ENCODE results near the gene RNF220. TPM values are rescaled to one million over a fixed set of nuclear protein-coding genes. Genes with fewer than 3 reads are reported as not detected.

RNF220 gene
- total RNA-seq, 2 donors from 2014 or later = 53.3 to 62.0 TPM

- Histone ChIP-seq H3K9me3 (no peaks in the 10 kb centered on the region), H3K9ac (ENCODE audit: low read depth in 2 of 2, low read length in 2 of 2) (no peak overlapping the region), H3K27me3 (no peaks in the 10 kb centered on the region), H3K4me3 (no peak overlapping the region), H3K36me3 (no peaks in the 10 kb centered on the region), H3K4me1 (no peaks in the 10 kb centered on the region), H3K27ac (no peak overlapping the region)
- intact Hi-C loops (cut with DNase I) = no loop called here
- no peak for DNase-seq
- no peak for TF ChIP-seq CTCF (IDR thresholded peaks at IDR 0.05)
Measured at GRCh38 chr1:44485934-44486460, 80.9 kb downstream of the RNF220 start.

- no peak for TF ChIP-seq CTCF (IDR thresholded peaks at IDR 0.05)
- Histone ChIP-seq H3K4me1 (no peaks in the 10 kb centered on the region), H3K27me3 (no peaks in the 10 kb centered on the region), H3K4me3 (no peak overlapping the region), H3K9ac (ENCODE audit: low read depth in 2 of 2, low read length in 2 of 2) (no peak overlapping the region), H3K9me3 (no peaks in the 10 kb centered on the region), H3K27ac (no peak overlapping the region), H3K36me3 (no peaks in the 10 kb centered on the region)
- intact Hi-C loops (cut with DNase I) = no loop called here
- no peak for DNase-seq
Measured at GRCh38 chr1:44489481-44489880, 84.4 kb downstream of the RNF220 start.

- DNase-seq = no peak
- Histone ChIP-seq H3K36me3 (no peaks in the 10 kb centered on the region), H3K9me3 (no peaks in the 10 kb centered on the region), H3K4me1 (no peaks in the 10 kb centered on the region), H3K27me3 (no peaks in the 10 kb centered on the region), H3K4me3 (no peak overlapping the region), H3K9ac (ENCODE audit: low read depth in 2 of 2, low read length in 2 of 2) (no peak overlapping the region), H3K27ac (no peak overlapping the region)
- TF ChIP-seq CTCF (IDR thresholded peaks at IDR 0.05) = no peak
- intact Hi-C loops (cut with DNase I) = no loop called here
Measured at GRCh38 chr1:44496541-44497171, 91.6 kb downstream of the RNF220 start.

GRCh38 chr1:44497422-44498170, 92.5 kb downstream of the RNF220 start:
- H3K4me1 ChIP-seq = no peaks in the 10 kb centered on the region
- H3K27me3 ChIP-seq = no peaks in the 10 kb centered on the region
- no peaks in the 10 kb centered on the region for H3K36me3 ChIP-seq
- TF ChIP-seq CTCF (IDR thresholded peaks at IDR 0.05) = no peak
- no peaks in the 10 kb centered on the region for H3K9me3 ChIP-seq
- no peak overlapping the region for H3K4me3 ChIP-seq
- H3K27ac ChIP-seq = no peak overlapping the region
- intact Hi-C loops (cut with DNase I) = no loop called here
- DNase-seq = no peak
- H3K9ac ChIP-seq (ENCODE audit: low read depth in 2 of 2, low read length in 2 of 2) = no peak overlapping the region

GRCh38 chr1:44499306-44499705, 94.3 kb downstream of the RNF220 start:
- Histone ChIP-seq H3K4me1 (no peaks in the 10 kb centered on the region), H3K36me3 (no peaks in the 10 kb centered on the region), H3K27me3 (no peaks in the 10 kb centered on the region), H3K4me3 (no peak overlapping the region), H3K9me3 (no peaks in the 10 kb centered on the region), H3K9ac (ENCODE audit: low read depth in 2 of 2, low read length in 2 of 2) (no peak overlapping the region), H3K27ac (no peak overlapping the region)
- no peak for DNase-seq
- no peak for TF ChIP-seq CTCF (IDR thresholded peaks at IDR 0.05)
- intact Hi-C loops (cut with DNase I) = no loop called here

Data from colonic mucosa (tissue), 4 donors.